Measurements from ENCODE around the gene PITHD1.
"Not testable (repeated sequence)": the region's sequence is repeated elsewhere in the genome, so short reads cannot be mapped to it uniquely, and the experiment has no call there.

The PITHD1 gene

GRCh38 chr1:23777979-23778814, at the start of gene PITHD1:
Gene PITHD1 (plus strand): TSS chr1:23778418. CDS start chr1:23778516, 98 bp downstream.
- DNase-seq: peak; percentile 41 to 67 (median 60)

- DNase-seq: no peak
Observed at GRCh38 chr1:23732363-23733224, 45.6 kb upstream of the PITHD1 start.

GRCh38 chr1:23733281-23733680, 44.9 kb upstream of the PITHD1 start:
- not testable (repeated sequence) for DNase-seq

- DNase-seq: no peak
Observed at GRCh38 chr1:23736437-23737134, 41.6 kb upstream of the PITHD1 start.

GRCh38 chr1:23741609-23742008, 36.6 kb upstream of the PITHD1 start:
- DNase-seq: no peak

- DNase-seq: peak in 2 of 4 experiments; percentile 28 to 32
Observed at GRCh38 chr1:23742670-23743286, 35.4 kb upstream of the PITHD1 start.

GRCh38 chr1:23743287-23744152, 34.7 kb upstream of the PITHD1 start, which contains the start of gene ELOA:
Gene ELOA (plus strand): TSS chr1:23743471. CDS start chr1:23743504, 33 bp downstream.
- DNase-seq: peak; percentile 41 to 75 (median 52)

GRCh38 chr1:23745515-23745914, 32.7 kb upstream of the PITHD1 start:
- DNase-seq: no peak

- no peak for DNase-seq
Observed at GRCh38 chr1:23748016-23748415, 30.2 kb upstream of the PITHD1 start.

GRCh38 chr1:23751050-23751814, 27.0 kb upstream of the PITHD1 start:
- DNase-seq: no peak

GRCh38 chr1:23751815-23752200, 26.4 kb upstream of the PITHD1 start:
- no peak for DNase-seq

GRCh38 chr1:23752909-23753308, 25.3 kb upstream of the PITHD1 start:
- DNase-seq: no peak

GRCh38 chr1:23756676-23757075, 21.5 kb upstream of the PITHD1 start:
- DNase-seq: no peak

- DNase-seq: no peak
Observed at GRCh38 chr1:23757812-23758211, 20.4 kb upstream of the PITHD1 start.

- no peak for DNase-seq
Observed at GRCh38 chr1:23759277-23759676, 18.9 kb upstream of the PITHD1 start.

GRCh38 chr1:23763041-23763577, 15.1 kb upstream of the PITHD1 start:
- DNase-seq: no peak

GRCh38 chr1:23768733-23769132, 9.5 kb upstream of the PITHD1 start:
- no peak for DNase-seq

GRCh38 chr1:23772049-23772853, 6.0 kb upstream of the PITHD1 start:
- DNase-seq: peak; percentile 55 to 84 (median 74)

GRCh38 chr1:23772854-23773242, 5.4 kb upstream of the PITHD1 start:
- DNase-seq: no peak

All from activated naive CD4-positive, alpha-beta T cell (primary cell).